CD8-positive, alpha-beta memory T cell (primary cell): ENCODE data around the gene AGK. TPM values are rescaled to one million over a fixed set of nuclear protein-coding genes. Genes with fewer than 3 reads are reported as not detected.
"Not testable (repeated sequence)": the region's sequence is repeated elsewhere in the genome, so short reads cannot be mapped to it uniquely, and the experiment has no call there.

ENCODE experiments used
- CTCF ChIA-PET: fragments of 350-600 bp; sonication (Branson Sonifier 250); formaldehyde crosslinking; loops from one replicate; lab custom pipeline; 2021; ENCODE audit warnings: antibody characterized with exemption; lab: Charles Lee
- POLR2A ChIA-PET: fragments of 350-600 bp; sonication (Branson Sonifier 250); formaldehyde crosslinking; loops from one replicate; lab custom pipeline; 2021; ENCODE audit warnings: antibody characterized with exemption; lab: Charles Lee
- DNase-seq, 5 donors: peaks; one replicate each; pipeline versions ENCODE4 v3.0.0 to v3.0.0-alpha.2; 2020 to 2022; ENCODE audit warnings: mixed read lengths in 1 of 5
- H3K27ac ChIP-seq: one replicate; pipeline ENCODE4 v1.7.0; 2013; ENCODE audit warnings: low read depth, mild to moderate bottlenecking, low read length, moderate library complexity
- H3K27me3 ChIP-seq: 2 replicates; pipeline ENCODE4 v1.7.0; 2013; ENCODE audit warnings: low read length, mild to moderate bottlenecking; ENCODE audit not compliant: insufficient read depth, poor library complexity, severe bottlenecking
- H3K36me3 ChIP-seq: 2 replicates; pipeline ENCODE4 v1.7.0; 2013; ENCODE audit warnings: mild to moderate bottlenecking, low read length, moderate library complexity; ENCODE audit not compliant: insufficient read depth
- H3K4me1 ChIP-seq: 2 replicates; pipeline ENCODE4 v1.7.0; 2013; ENCODE audit warnings: mild to moderate bottlenecking, low read length, moderate library complexity; ENCODE audit not compliant: insufficient read depth
- H3K4me3 ChIP-seq: 2 replicates; pipeline ENCODE4 v1.7.0; 2013; ENCODE audit warnings: mild to moderate bottlenecking, low read length
- H3K9me3 ChIP-seq: 2 replicates; pipeline ENCODE4 v1.7.0; 2013; ENCODE audit warnings: mild to moderate bottlenecking, low read length
- H3K27ac Mint-ChIP-seq, 8 donors: one replicate each; pipeline ENCODE4 v1.8.0; 2020 to 2021; ENCODE audit warnings: mixed read lengths in 8 of 8, mild to moderate bottlenecking in 6 of 8, inconsistent platforms in 3 of 8, moderate library complexity in 3 of 8
- H3K27me3 Mint-ChIP-seq, 2 donors: one replicate each; pipeline ENCODE4 v1.8.0; 2020 to 2021; ENCODE audit warnings: mixed read lengths in 2 of 2, mild to moderate bottlenecking in 1 of 2, moderate library complexity in 1 of 2
- H3K36me3 Mint-ChIP-seq, 3 donors: one replicate each; pipeline ENCODE4 v1.8.0; 2020 to 2021; ENCODE audit warnings: mixed read lengths in 3 of 3, inconsistent platforms in 1 of 3, mild to moderate bottlenecking in 1 of 3
- H3K4me1 Mint-ChIP-seq, 3 donors: one replicate each; pipeline ENCODE4 v1.8.0; 2020 to 2021; ENCODE audit warnings: mixed read lengths in 3 of 3, inconsistent platforms in 1 of 3, mild to moderate bottlenecking in 1 of 3
- H3K4me3 Mint-ChIP-seq, 7 donors: one replicate each; pipeline ENCODE4 v1.8.0; 2020 to 2021; ENCODE audit warnings: mixed read lengths in 7 of 7, mild to moderate bottlenecking in 6 of 7, moderate library complexity in 4 of 7, inconsistent platforms in 2 of 7
- H3K9me3 Mint-ChIP-seq, 5 donors: one replicate each; pipeline ENCODE4 v1.8.0; 2020 to 2022; ENCODE audit warnings: mixed read lengths in 5 of 5, mild to moderate bottlenecking in 3 of 5, moderate library complexity in 2 of 5, inconsistent platforms in 1 of 5
- polyA plus RNA-seq: library from polyadenylated mRNA; unstranded; fragments of 300-500 nt; fragmentation: Illumina TruSeq; gene quantifications from one replicate; pipeline ENCODE4 v1.2.3, GENCODE V29; 2021
- total RNA-seq, 2 experiments: library from RNA; stranded (reverse); gene quantifications; one replicate each; pipeline ENCODE4 v1.2.3, GENCODE V29; 2021

AGK gene
- total and polyA plus RNA-seq, 3 experiments from 2014 or later = 42.8 to 94.3 (median 88.5) TPM

DNA sequence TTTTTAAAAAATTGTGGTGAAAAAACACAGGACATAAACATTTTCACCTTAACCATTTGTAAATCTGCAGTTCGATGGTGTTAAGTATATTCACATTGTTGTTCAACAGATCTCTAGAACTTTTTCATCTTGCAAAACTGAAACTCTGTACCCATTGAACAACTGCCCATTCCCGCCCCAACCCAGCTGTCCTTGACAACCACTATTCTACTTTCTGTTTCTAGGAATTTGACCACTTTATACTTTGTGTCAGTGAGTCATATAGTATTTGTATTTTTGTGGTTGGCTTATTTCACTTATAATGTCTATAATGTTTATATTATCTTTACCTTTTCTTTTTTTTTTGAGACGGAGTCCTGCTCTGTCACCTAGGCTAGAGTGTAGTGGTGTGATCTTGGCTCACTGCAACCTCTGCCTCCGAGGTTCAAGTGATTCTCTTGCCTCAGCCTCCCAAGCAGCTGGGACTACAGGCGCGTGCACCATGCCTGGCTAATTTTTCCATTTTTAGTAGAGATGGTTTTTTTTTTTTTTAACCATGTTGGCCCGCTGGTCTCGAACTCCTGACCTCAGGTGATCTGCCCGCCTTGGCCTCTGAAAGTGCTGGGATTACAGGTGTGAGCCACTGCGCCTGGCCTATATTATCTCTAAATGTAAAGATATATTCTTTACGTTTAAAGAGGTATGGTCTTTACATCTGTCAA lies 6.8 kb downstream of the AGK start:
- CTCF ChIA-PET, H3K27me3 Mint-ChIP-seq, H3K9me3 ChIP-seq, H3K36me3 ChIP-seq, H3K27me3 ChIP-seq, H3K4me3 ChIP-seq, H3K9me3 Mint-ChIP-seq, H3K4me1 ChIP-seq: not testable (repeated sequence)
- peaks cover 58 to 78% (median 72%) of the 10 kb centered on the region in 3 donors for H3K4me1 Mint-ChIP-seq
- H3K27ac ChIP-seq = peak overlapping the region; percentile 9
- DNase-seq = peak in 1 of 5 donors; percentile 9
- H3K27ac Mint-ChIP-seq = peak overlapping the region; percentile 85 to 94 (median 92)
- H3K4me3 Mint-ChIP-seq = peak overlapping the region; percentile 42 to 76 (median 66)
- POLR2A ChIA-PET = interaction anchor here (0.8 kb wide), 1 partner anchor 8 kb away, joined by 3 read pairs; no protein-coding TSS in a partner anchor
- peaks cover 14 to 59% (median 24%) of the 10 kb centered on the region in 3 donors for H3K36me3 Mint-ChIP-seq

DNA sequence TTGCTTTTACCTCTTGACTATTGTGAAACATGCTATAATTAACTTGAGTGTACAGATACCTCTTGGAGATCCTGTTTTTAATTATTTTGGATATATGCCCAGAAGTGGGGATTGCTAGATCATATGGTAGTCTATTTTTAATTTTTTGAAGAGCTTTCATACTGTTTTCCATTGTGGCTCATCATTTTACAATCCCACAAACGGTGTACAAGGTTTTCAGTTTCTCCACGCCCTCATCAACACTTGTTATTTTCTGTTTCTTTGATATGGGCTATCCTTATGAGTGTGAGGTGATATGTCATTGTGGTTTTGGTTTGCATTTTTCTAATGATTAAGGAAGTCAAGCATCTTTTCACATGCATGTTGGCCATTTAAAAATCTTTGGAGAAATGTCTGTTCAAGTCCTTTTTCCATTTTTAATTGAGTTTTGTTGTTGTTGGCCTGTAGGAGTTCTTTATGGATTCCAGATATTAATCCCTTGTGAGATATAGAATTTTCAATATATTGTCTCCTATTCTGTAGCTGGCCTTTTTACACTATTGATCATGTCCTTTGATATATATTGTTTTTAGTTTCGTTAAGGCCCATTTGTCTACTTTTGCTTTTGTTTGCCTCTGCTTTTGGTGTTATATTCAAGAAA lies 7.5 kb downstream of the AGK start:
- CTCF ChIA-PET = no interaction called here
- Mint-ChIP-seq H3K4me1 (peaks cover 58 to 78% (median 72%) of the 10 kb centered on the region in 3 donors), H3K9me3 (peaks cover 0 to 10% (median 0%) of the 10 kb centered on the region in 5 donors), H3K27me3 (no peaks in the 10 kb centered on the region), H3K36me3 (peaks cover 19 to 64% (median 29%) of the 10 kb centered on the region in 3 donors), H3K27ac (peak overlapping the region; percentile 85 to 94 (median 92)), H3K4me3 (peak overlapping the region; percentile 42 to 76 (median 66))
- Histone ChIP-seq H3K27ac (peak overlapping the region; percentile 9), H3K27me3 (no peaks in the 10 kb centered on the region), H3K4me1 (peaks cover 6% of the 10 kb centered on the region), H3K4me3 (no peak overlapping the region), H3K36me3 (no peaks in the 10 kb centered on the region), H3K9me3 (no peaks in the 10 kb centered on the region)
- peak in 1 of 5 donors; percentile 71 for DNase-seq
- POLR2A ChIA-PET = interaction anchor here (0.8 kb wide), 1 partner anchor 9 kb away, joined by 3 read pairs; no protein-coding TSS in a partner anchor

DNA sequence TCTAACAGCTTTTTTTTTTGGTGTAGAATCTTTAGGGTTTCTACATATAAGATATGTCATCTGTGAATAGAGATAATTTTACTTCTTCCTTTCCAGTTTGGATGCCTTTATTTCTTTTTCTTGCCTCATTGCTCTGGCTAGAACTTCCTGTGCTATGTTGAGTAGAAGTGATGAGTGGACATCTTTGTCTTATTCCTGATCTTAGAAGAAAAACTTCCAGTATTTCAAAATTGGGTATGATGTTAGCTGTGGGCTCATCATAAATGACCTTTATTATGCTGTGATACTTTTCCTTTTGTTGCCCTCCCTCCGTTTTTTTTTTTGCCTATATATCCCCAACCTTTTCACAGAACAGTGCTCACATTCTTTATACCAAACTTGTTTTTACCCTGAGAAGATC lies 8.8 kb downstream of the AGK start:
- peaks cover 28 to 77% (median 32%) of the 10 kb centered on the region in 3 donors for H3K36me3 Mint-ChIP-seq
- peaks cover 58 to 81% (median 77%) of the 10 kb centered on the region in 3 donors for H3K4me1 Mint-ChIP-seq
- H3K36me3 ChIP-seq = no peaks in the 10 kb centered on the region
- H3K4me3 ChIP-seq = no peak overlapping the region
- no peaks in the 10 kb centered on the region for H3K27me3 ChIP-seq
- CTCF ChIA-PET = interaction anchor here (0.6 kb wide), 1 partner anchor 24 kb away, joined by 3 read pairs; no protein-coding TSS in a partner anchor
- POLR2A ChIA-PET = interaction anchor here (0.7 kb wide), 1 partner anchor 336 kb away, joined by 7 read pairs; no protein-coding TSS in a partner anchor
- H3K27ac ChIP-seq = no peak overlapping the region
- H3K27ac Mint-ChIP-seq = peak overlapping the region; percentile 7 to 85 (median 53)
- no peak overlapping the region for H3K4me3 Mint-ChIP-seq
- H3K4me1 ChIP-seq = peaks cover 6% of the 10 kb centered on the region
- H3K27me3 Mint-ChIP-seq = no peaks in the 10 kb centered on the region
- peaks cover 0 to 10% (median 0%) of the 10 kb centered on the region in 5 donors for H3K9me3 Mint-ChIP-seq
- no peaks in the 10 kb centered on the region for H3K9me3 ChIP-seq
- DNase-seq = no peak

DNA sequence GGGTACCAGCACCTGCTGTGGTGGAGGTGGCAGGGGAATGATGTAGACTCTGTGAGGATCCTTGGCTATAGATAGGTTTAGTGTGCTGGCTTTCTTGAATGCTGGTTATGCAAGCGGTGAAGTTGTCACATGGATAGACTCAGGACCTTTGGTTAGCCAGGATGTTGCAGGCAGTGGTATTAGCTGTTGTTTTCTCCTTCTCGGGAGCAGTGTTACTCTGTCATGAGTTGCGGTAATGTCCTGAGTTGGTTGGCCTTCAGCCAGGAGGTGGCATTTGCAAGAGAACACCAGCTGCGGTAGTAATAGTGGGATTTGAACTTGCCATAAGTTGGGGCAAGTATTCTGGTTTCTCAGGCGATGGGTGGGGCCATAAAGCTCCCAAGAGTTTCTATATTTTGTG lies 10.8 kb downstream of the AGK start:
- Histone ChIP-seq H3K4me1 (peaks cover 6% of the 10 kb centered on the region), H3K4me3 (no peak overlapping the region), H3K36me3 (peaks cover 13% of the 10 kb centered on the region), H3K9me3 (no peaks in the 10 kb centered on the region), H3K27me3 (no peaks in the 10 kb centered on the region), H3K27ac (no peak overlapping the region)
- Mint-ChIP-seq H3K27me3 (no peaks in the 10 kb centered on the region), H3K36me3 (peaks cover 37 to 81% (median 38%) of the 10 kb centered on the region in 3 donors), H3K4me3 (peak overlapping the region in 1 of 7 donors; percentile 25), H3K9me3 (peaks cover 0 to 10% (median 0%) of the 10 kb centered on the region in 5 donors), H3K27ac (peak overlapping the region in 1 of 8 donors; percentile 76), H3K4me1 (peaks cover 54 to 85% (median 80%) of the 10 kb centered on the region in 3 donors)
- POLR2A ChIA-PET = no interaction called here
- DNase-seq = no peak
- CTCF ChIA-PET = no interaction called here

DNA sequence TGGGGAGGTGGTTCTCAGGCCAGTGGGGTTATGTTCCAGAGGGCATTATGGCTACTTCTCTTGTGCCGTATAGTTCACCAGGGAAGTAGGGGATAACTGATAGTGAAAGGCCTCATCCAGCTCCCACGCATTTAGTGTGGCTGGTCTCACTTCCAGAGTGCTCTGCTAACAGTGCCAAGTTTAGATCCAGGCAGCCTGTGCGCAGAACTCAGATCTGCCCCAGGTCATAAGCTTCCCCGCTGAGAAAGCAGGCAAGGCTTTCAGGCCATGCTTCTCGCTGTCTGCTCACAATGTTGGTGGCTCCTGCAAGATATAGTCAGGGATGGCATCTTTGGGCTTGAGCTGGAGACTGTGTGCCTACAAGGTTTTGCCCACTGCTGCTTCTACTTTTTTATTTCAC lies 11.3 kb downstream of the AGK start:
- peaks cover 6% of the 10 kb centered on the region for H3K4me1 ChIP-seq
- H3K9me3 Mint-ChIP-seq = peaks cover 0 to 10% (median 0%) of the 10 kb centered on the region in 5 donors
- no peak overlapping the region for H3K27ac ChIP-seq
- H3K4me3 ChIP-seq = no peak overlapping the region
- peaks cover 37 to 82% (median 38%) of the 10 kb centered on the region in 3 donors for H3K36me3 Mint-ChIP-seq
- peaks cover 13% of the 10 kb centered on the region for H3K36me3 ChIP-seq
- H3K27me3 ChIP-seq = no peaks in the 10 kb centered on the region
- H3K27ac Mint-ChIP-seq = peak overlapping the region in 1 of 8 donors; percentile 10
- DNase-seq = no peak
- H3K4me1 Mint-ChIP-seq = peaks cover 50 to 82% (median 75%) of the 10 kb centered on the region in 3 donors
- H3K4me3 Mint-ChIP-seq = no peak overlapping the region
- POLR2A ChIA-PET = no interaction called here
- no peaks in the 10 kb centered on the region for H3K27me3 Mint-ChIP-seq
- H3K9me3 ChIP-seq = no peaks in the 10 kb centered on the region
- CTCF ChIA-PET = no interaction called here

DNA sequence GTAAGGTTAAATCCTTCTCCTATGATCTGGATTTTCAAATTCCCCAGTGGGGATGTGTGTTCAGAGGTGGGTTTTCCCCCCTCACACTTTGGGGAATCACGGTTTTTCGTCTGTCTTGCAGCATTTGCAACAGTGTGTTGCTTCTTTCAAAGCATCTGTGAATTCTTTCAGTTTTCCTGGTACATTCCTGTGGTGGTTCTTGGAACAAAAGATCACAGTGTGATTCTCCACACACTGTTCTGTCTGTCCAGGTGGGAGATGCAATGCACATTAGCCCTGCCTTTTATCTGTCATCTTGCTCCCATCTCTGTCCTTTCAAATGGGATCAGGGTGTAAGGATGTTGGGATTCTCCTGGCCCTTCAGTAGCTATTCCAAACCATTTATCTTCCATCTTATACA lies 11.8 kb downstream of the AGK start:
- Mint-ChIP-seq H3K4me3 (no peak overlapping the region), H3K36me3 (peaks cover 37 to 83% (median 42%) of the 10 kb centered on the region in 3 donors), H3K9me3 (peaks cover 0 to 10% (median 0%) of the 10 kb centered on the region in 5 donors), H3K4me1 (peaks cover 46 to 77% (median 71%) of the 10 kb centered on the region in 3 donors), H3K27me3 (no peaks in the 10 kb centered on the region), H3K27ac (no peak overlapping the region)
- Histone ChIP-seq H3K27me3 (no peaks in the 10 kb centered on the region), H3K4me1 (peaks cover 6% of the 10 kb centered on the region), H3K4me3 (no peak overlapping the region), H3K36me3 (peaks cover 13% of the 10 kb centered on the region), H3K27ac (no peak overlapping the region), H3K9me3 (no peaks in the 10 kb centered on the region)
- no peak for DNase-seq
- ChIA-PET POLR2A (no interaction called here), CTCF (no interaction called here)

DNA sequence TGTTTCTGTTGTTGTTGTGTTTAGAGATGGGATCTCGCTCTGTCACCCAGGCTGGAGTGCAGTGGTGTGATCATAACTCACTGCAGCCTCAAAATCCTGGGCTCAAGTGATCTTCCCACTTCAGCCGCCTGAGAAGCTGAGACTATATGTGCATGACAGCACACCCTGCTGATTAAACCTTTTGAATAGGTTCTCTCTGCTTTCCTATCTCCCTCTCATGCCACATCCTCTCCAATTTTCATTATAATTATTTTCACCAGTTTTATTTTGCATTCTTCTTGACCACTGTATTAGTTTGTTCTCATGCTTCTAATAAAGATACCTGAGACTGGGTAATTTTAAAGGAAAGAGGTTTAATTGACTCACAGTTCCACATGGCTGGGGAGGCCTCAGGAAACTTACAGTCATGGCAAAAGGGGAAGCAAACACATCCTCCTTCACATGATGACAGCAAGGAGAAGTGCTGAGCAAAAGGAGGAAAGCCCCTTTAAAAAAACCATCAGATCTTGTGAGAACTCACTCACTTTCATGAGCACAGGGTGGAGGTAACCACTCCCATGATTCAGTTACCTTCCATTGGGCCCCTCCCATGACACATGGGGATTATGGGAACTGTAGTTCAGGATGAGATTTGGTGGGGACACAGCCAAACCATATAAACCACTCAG lies 12.9 kb downstream of the AGK start:
- Mint-ChIP-seq H3K27ac (peak overlapping the region in 2 of 8 donors; percentile 29 to 64), H3K27me3 (no peaks in the 10 kb centered on the region), H3K4me3 (no peak overlapping the region), H3K9me3 (peaks cover 0 to 10% (median 0%) of the 10 kb centered on the region in 5 donors), H3K36me3 (peaks cover 38 to 86% (median 44%) of the 10 kb centered on the region in 3 donors), H3K4me1 (peaks cover 35 to 66% (median 60%) of the 10 kb centered on the region in 3 donors)
- Histone ChIP-seq H3K9me3 (no peaks in the 10 kb centered on the region), H3K27me3 (no peaks in the 10 kb centered on the region), H3K4me3 (no peak overlapping the region), H3K36me3 (peaks cover 17% of the 10 kb centered on the region), H3K27ac (no peak overlapping the region), H3K4me1 (no peaks in the 10 kb centered on the region)
- ChIA-PET POLR2A (no interaction called here), CTCF (no interaction called here)
- no peak for DNase-seq
